Measurements from ENCODE around the gene ESYT1.

Gene ESYT1

DNA sequence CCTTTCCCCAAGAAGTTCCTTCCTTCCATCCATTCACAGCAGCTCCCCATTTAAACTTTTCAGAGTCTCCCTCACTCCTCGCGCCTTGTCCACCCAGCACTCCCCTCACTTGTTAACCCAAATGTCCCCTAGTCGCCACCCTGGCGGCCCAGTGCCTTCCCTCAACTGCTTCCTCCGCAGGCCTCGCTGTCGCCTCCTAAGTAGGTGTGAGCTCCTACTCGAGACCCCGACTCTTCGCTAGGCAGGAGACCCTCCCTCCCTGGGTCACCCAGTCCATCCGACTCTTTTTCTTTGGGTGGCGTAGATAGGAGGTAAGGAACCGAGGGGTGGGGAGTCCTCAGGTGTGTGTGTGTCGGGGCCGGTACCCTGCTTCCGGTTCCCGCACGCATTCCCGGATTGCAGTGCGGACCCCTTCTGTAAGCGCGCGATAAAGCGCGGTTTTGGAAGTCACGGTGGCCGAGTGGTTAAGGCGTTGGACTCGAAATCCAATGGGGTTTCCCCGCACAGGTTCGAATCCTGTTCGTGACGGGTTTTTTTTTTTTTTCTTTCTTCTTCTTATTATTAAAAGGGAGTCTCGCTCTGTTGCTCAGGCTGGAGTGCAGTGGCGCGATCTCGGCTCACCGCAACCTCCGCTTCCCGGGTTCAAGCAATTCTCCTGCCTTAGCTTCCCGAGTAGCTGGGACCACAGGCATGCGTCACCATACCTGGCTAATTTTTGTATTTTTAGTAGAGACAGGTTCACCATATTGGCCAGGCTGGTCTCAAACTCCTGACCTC, 62.0 kb downstream of the ESYT1 start:
- DNase-seq, result peak; percentile 41

DNA sequence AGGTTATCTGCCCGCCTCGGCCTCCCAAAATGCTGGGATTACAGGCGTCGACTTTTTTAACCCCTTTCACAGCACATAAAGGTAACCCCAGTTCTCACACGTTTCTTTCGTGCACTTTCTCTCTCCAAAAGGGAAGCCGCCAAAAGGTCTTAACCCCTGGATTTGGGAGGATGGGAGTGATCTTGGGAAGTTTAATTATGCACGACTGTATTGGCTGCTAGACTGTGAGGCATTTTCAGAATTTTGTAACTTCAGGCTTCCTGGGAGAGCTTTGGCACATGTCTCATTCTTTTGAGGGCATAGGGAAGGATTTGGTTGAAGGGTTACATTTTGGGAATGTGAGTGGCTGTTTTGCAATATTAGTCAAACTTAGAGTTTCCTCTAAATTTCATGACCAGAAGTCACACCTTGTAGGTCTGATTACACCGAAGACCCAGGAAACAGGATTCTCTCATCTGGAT, 62.7 kb downstream of the ESYT1 start:
- DNase-seq, result no peak

DNA sequence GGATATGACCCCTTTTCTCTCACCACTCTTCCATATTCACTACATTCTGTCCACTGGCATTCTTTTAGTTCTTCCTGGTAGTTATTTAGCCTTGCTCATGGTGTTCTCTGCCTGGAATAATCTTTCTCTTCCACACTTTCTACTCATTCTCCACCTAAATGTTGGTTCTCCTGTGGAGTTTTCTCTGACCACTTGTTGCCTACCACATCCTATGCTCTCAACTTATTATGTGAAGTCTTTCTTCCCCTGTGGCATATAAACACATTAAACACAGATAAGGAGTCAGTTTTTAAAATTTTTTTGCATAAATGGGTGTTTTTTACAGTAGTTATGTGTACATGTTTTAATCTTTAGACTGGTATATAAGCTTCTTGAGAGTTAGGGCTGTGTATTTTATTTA, 64.5 kb downstream of the ESYT1 start:
- DNase-seq, result no peak

DNA sequence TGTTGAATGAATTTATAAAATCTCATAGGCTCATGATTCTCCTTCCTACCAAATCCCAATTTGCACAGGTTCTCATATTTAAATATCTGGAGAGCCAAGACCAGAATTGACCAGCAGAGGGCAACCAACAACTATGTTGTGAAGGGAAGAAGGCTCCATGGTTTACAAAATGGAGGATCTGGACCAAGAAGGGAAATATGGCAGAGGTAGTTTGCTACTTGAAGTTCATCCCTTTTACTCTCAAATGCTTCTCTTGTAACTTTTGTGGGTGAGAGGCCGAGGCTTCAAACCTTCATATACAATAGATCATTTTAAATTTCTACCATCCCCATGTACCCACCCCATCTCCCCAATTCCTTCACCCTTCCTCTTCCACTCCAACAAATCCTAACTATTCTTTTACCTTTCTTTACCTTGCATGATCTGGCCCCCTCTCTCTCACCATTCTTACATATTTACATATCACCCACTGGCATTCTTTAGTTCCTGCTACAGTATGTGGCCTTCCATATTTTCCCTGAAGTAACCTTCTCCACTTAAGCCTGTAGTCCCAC, 65.0 kb downstream of the ESYT1 start:
- DNase-seq, result peak; percentile 56

Measured in NCI-H1436 treated with DMSO at 0.1 percent for 48 hours (cell line).